GM19372 (cell line): ENCODE results near the gene IL4R.

Experiments used
- ATAC-seq: cut with Tn5 transposase; IDR thresholded peaks from one replicate; pipeline ENCODE4 v1.9.1; 2021; ENCODE audit warnings: mild to moderate bottlenecking, low read depth, moderate library complexity; ENCODE audit not compliant: unreplicated experiment

IL4R gene

GRCh38 chr16:27312580-27313421 lies 973 bp upstream of the IL4R start:
- no peak for ATAC-seq

- ATAC-seq = peak; percentile 35
Observed at GRCh38 chr16:27314161-27314723, 468 bp downstream of the IL4R start.

- ATAC-seq = no peak
Observed at GRCh38 chr16:27314986-27315332, 1.2 kb downstream of the IL4R start.

GRCh38 chr16:27315333-27316037 lies 1.7 kb downstream of the IL4R start:
- ATAC-seq = no peak

GRCh38 chr16:27316038-27316680 lies 2.4 kb downstream of the IL4R start:
- ATAC-seq = no peak

GRCh38 chr16:27317320-27317719 lies 3.5 kb downstream of the IL4R start:
- ATAC-seq = no peak

GRCh38 chr16:27317738-27318391 lies 4.1 kb downstream of the IL4R start:
- ATAC-seq = no peak

- no peak for ATAC-seq
Observed at GRCh38 chr16:27318392-27319256, 4.8 kb downstream of the IL4R start.

- ATAC-seq = no peak
Observed at GRCh38 chr16:27319257-27319965, 5.6 kb downstream of the IL4R start.

GRCh38 chr16:27320261-27321012 lies 6.7 kb downstream of the IL4R start:
- ATAC-seq = no peak

GRCh38 chr16:27321013-27321915 lies 7.5 kb downstream of the IL4R start:
- ATAC-seq = no peak

GRCh38 chr16:27322858-27323780 lies 9.3 kb downstream of the IL4R start:
- ATAC-seq = no peak

- ATAC-seq = no peak
Observed at GRCh38 chr16:27323781-27324561, 10.2 kb downstream of the IL4R start.

GRCh38 chr16:27324851-27325301 lies 11.1 kb downstream of the IL4R start:
- ATAC-seq = no peak

- ATAC-seq = no peak
Observed at GRCh38 chr16:27325736-27326135, 12.0 kb downstream of the IL4R start.
